ENCODE data around the gene KRT71. TPM values are rescaled to one million over a fixed set of nuclear protein-coding genes. Genes with fewer than 3 reads are reported as not detected.

Gene KRT71
- total and polyA plus RNA-seq, 5 donors from 2014 or later = not detected

- H3K36me3 Mint-ChIP-seq = no peaks in the 10 kb centered on the region
- no peak overlapping the region for H3K27ac Mint-ChIP-seq
- ATAC-seq (ENCODE audit: low read depth in 2 of 2) (no peak), DNase-seq (peak in 1 of 3 donors; percentile 23)
- Histone ChIP-seq H3K27me3 (ENCODE audit: control insufficient read depth, insufficient read depth, low read length) (no peaks in the 10 kb centered on the region), H3K4me3 (ENCODE audit: low read depth, low read length) (no peak overlapping the region), H3K4me1 (ENCODE audit: control insufficient read depth, insufficient read depth, low read length, poor library complexity, severe bottlenecking) (no peaks in the 10 kb centered on the region), H3K9me3 (ENCODE audit: control insufficient read depth in 2 of 2, low read length in 2 of 2) (no peaks in the 10 kb centered on the region), H3K27ac (ENCODE audit: insufficient read depth, low read length, poor library complexity, severe bottlenecking) (no peak overlapping the region), H3K36me3 (ENCODE audit: control insufficient read depth, insufficient read depth, low read length) (no peaks in the 10 kb centered on the region)
- H3K4me3 Mint-ChIP-seq = no peak overlapping the region
- peaks cover 8% of the 10 kb centered on the region for H3K27me3 Mint-ChIP-seq
- H3K9me3 Mint-ChIP-seq = no peaks in the 10 kb centered on the region
- H3K4me1 Mint-ChIP-seq = peaks cover 0 to 3% (median 0%) of the 10 kb centered on the region in 4 donors
These were observed 18.5 kb downstream of the KRT71 start for GRCh38 chr12:52534482-52534881.

GRCh38 chr12:52533686-52534470 lies 19.1 kb downstream of the KRT71 start:
- no peak for DNase-seq
- no peak overlapping the region for H3K27ac Mint-ChIP-seq

GRCh38 chr12:52532636-52533035 lies 20.3 kb downstream of the KRT71 start:
- Mint-ChIP-seq H3K27me3 (no peaks in the 10 kb centered on the region), H3K4me3 (no peak overlapping the region)

More at GRCh38 chr12:52533686-52534470, 19.1 kb downstream of the KRT71 start:
- H3K9me3 ChIP-seq (ENCODE audit: control insufficient read depth in 2 of 2, low read length in 2 of 2) = no peaks in the 10 kb centered on the region
- Mint-ChIP-seq H3K27me3 (peaks cover 3% of the 10 kb centered on the region), H3K4me1 (peaks cover 0 to 3% (median 0%) of the 10 kb centered on the region in 4 donors), H3K9me3 (no peaks in the 10 kb centered on the region), H3K36me3 (no peaks in the 10 kb centered on the region), H3K4me3 (no peak overlapping the region)
- no peak overlapping the region for H3K4me3 ChIP-seq (ENCODE audit: low read depth, low read length)
- no peaks in the 10 kb centered on the region for H3K36me3 ChIP-seq (ENCODE audit: control insufficient read depth, insufficient read depth, low read length)
- H3K27ac ChIP-seq (ENCODE audit: insufficient read depth, low read length, poor library complexity, severe bottlenecking) = no peak overlapping the region
- no peaks in the 10 kb centered on the region for H3K4me1 ChIP-seq (ENCODE audit: control insufficient read depth, insufficient read depth, low read length, poor library complexity, severe bottlenecking)
- ATAC-seq (ENCODE audit: low read depth in 2 of 2) = no peak
- no peaks in the 10 kb centered on the region for H3K27me3 ChIP-seq (ENCODE audit: control insufficient read depth, insufficient read depth, low read length)

GRCh38 chr12:52531566-52532300 lies 21.2 kb downstream of the KRT71 start:
- Mint-ChIP-seq H3K4me1 (peaks cover 0 to 3% (median 0%) of the 10 kb centered on the region in 4 donors), H3K4me3 (no peak overlapping the region), H3K27ac (no peak overlapping the region), H3K27me3 (no peaks in the 10 kb centered on the region), H3K36me3 (no peaks in the 10 kb centered on the region), H3K9me3 (no peaks in the 10 kb centered on the region)
- Histone ChIP-seq H3K9me3 (ENCODE audit: control insufficient read depth in 2 of 2, low read length in 2 of 2) (no peaks in the 10 kb centered on the region), H3K27me3 (ENCODE audit: control insufficient read depth, insufficient read depth, low read length) (no peaks in the 10 kb centered on the region), H3K36me3 (ENCODE audit: control insufficient read depth, insufficient read depth, low read length) (no peaks in the 10 kb centered on the region), H3K27ac (ENCODE audit: insufficient read depth, low read length, poor library complexity, severe bottlenecking) (no peak overlapping the region), H3K4me1 (ENCODE audit: control insufficient read depth, insufficient read depth, low read length, poor library complexity, severe bottlenecking) (no peaks in the 10 kb centered on the region), H3K4me3 (ENCODE audit: low read depth, low read length) (no peak overlapping the region)
- ATAC-seq (ENCODE audit: low read depth in 2 of 2) = no peak
- DNase-seq = no peak

More at GRCh38 chr12:52532636-52533035, 20.3 kb downstream of the KRT71 start:
- Histone ChIP-seq H3K4me3 (ENCODE audit: low read depth, low read length) (no peak overlapping the region), H3K36me3 (ENCODE audit: control insufficient read depth, insufficient read depth, low read length) (no peaks in the 10 kb centered on the region), H3K4me1 (ENCODE audit: control insufficient read depth, insufficient read depth, low read length, poor library complexity, severe bottlenecking) (no peaks in the 10 kb centered on the region), H3K27ac (ENCODE audit: insufficient read depth, low read length, poor library complexity, severe bottlenecking) (no peak overlapping the region), H3K9me3 (ENCODE audit: control insufficient read depth in 2 of 2, low read length in 2 of 2) (no peaks in the 10 kb centered on the region), H3K27me3 (ENCODE audit: control insufficient read depth, insufficient read depth, low read length) (no peaks in the 10 kb centered on the region)
- Mint-ChIP-seq H3K36me3 (no peaks in the 10 kb centered on the region), H3K4me1 (peaks cover 0 to 3% (median 0%) of the 10 kb centered on the region in 4 donors), H3K9me3 (no peaks in the 10 kb centered on the region), H3K27ac (no peak overlapping the region)
- ATAC-seq (ENCODE audit: low read depth in 2 of 2) (no peak), DNase-seq (no peak)

- no peak for ATAC-seq (ENCODE audit: low read depth in 2 of 2)
- Histone ChIP-seq H3K27me3 (ENCODE audit: control insufficient read depth, insufficient read depth, low read length) (no peaks in the 10 kb centered on the region), H3K4me3 (ENCODE audit: low read depth, low read length) (no peak overlapping the region), H3K36me3 (ENCODE audit: control insufficient read depth, insufficient read depth, low read length) (no peaks in the 10 kb centered on the region), H3K27ac (ENCODE audit: insufficient read depth, low read length, poor library complexity, severe bottlenecking) (no peak overlapping the region), H3K4me1 (ENCODE audit: control insufficient read depth, insufficient read depth, low read length, poor library complexity, severe bottlenecking) (no peaks in the 10 kb centered on the region), H3K9me3 (ENCODE audit: control insufficient read depth in 2 of 2, low read length in 2 of 2) (no peaks in the 10 kb centered on the region)
- Mint-ChIP-seq H3K27me3 (no peaks in the 10 kb centered on the region), H3K36me3 (no peaks in the 10 kb centered on the region), H3K4me1 (peaks cover 0 to 3% (median 0%) of the 10 kb centered on the region in 4 donors), H3K27ac (no peak overlapping the region), H3K9me3 (no peaks in the 10 kb centered on the region), H3K4me3 (no peak overlapping the region)
- DNase-seq = no peak
These were observed 22.0 kb downstream of the KRT71 start for GRCh38 chr12:52530905-52531304.

GRCh38 chr12:52530366-52530765 lies 22.6 kb downstream of the KRT71 start:
- H3K9me3 Mint-ChIP-seq = no peaks in the 10 kb centered on the region

GRCh38 chr12:52529846-52530245 lies 23.1 kb downstream of the KRT71 start:
- H3K4me1 Mint-ChIP-seq = peaks cover 0 to 3% (median 0%) of the 10 kb centered on the region in 4 donors
- H3K9me3 Mint-ChIP-seq = no peaks in the 10 kb centered on the region
- Histone ChIP-seq H3K27me3 (ENCODE audit: control insufficient read depth, insufficient read depth, low read length) (no peaks in the 10 kb centered on the region), H3K4me3 (ENCODE audit: low read depth, low read length) (no peak overlapping the region), H3K36me3 (ENCODE audit: control insufficient read depth, insufficient read depth, low read length) (no peaks in the 10 kb centered on the region), H3K4me1 (ENCODE audit: control insufficient read depth, insufficient read depth, low read length, poor library complexity, severe bottlenecking) (no peaks in the 10 kb centered on the region), H3K27ac (ENCODE audit: insufficient read depth, low read length, poor library complexity, severe bottlenecking) (no peak overlapping the region), H3K9me3 (ENCODE audit: control insufficient read depth in 2 of 2, low read length in 2 of 2) (no peaks in the 10 kb centered on the region)
- no peaks in the 10 kb centered on the region for H3K36me3 Mint-ChIP-seq
- H3K27me3 Mint-ChIP-seq = no peaks in the 10 kb centered on the region
- no peak for DNase-seq
- H3K27ac Mint-ChIP-seq = no peak overlapping the region
- ATAC-seq (ENCODE audit: low read depth in 2 of 2) = no peak
- peak overlapping the region in 1 of 4 donors; percentile 64 for H3K4me3 Mint-ChIP-seq

More at GRCh38 chr12:52530366-52530765, 22.6 kb downstream of the KRT71 start:
- H3K27ac ChIP-seq (ENCODE audit: insufficient read depth, low read length, poor library complexity, severe bottlenecking) = no peak overlapping the region
- Mint-ChIP-seq H3K4me1 (peaks cover 0 to 3% (median 0%) of the 10 kb centered on the region in 4 donors), H3K27me3 (no peaks in the 10 kb centered on the region), H3K36me3 (no peaks in the 10 kb centered on the region), H3K4me3 (no peak overlapping the region), H3K27ac (no peak overlapping the region)
- DNase-seq (no peak), ATAC-seq (ENCODE audit: low read depth in 2 of 2) (no peak)
- no peaks in the 10 kb centered on the region for H3K36me3 ChIP-seq (ENCODE audit: control insufficient read depth, insufficient read depth, low read length)
- H3K4me3 ChIP-seq (ENCODE audit: low read depth, low read length) = no peak overlapping the region
- H3K9me3 ChIP-seq (ENCODE audit: control insufficient read depth in 2 of 2, low read length in 2 of 2) = no peaks in the 10 kb centered on the region
- H3K27me3 ChIP-seq (ENCODE audit: control insufficient read depth, insufficient read depth, low read length) = no peaks in the 10 kb centered on the region
- no peaks in the 10 kb centered on the region for H3K4me1 ChIP-seq (ENCODE audit: control insufficient read depth, insufficient read depth, low read length, poor library complexity, severe bottlenecking)

Measured in CD4-positive, CD25-positive, alpha-beta regulatory T cell (primary cell).